ENCODE results near the gene RBMXL3.

- no peak for TF ChIP-seq POLR2A (IDR thresholded peaks at IDR 0.05)
- TF ChIP-seq CTCF (IDR thresholded peaks at IDR 0.05) = no peak
- no peak for TF ChIP-seq EP300 (IDR thresholded peaks at IDR 0.05)
These were observed 11.3 kb upstream of the RBMXL3 start for GRCh38 chrX:115177932-115178331.
